Testis (tissue), 2 donors: ENCODE measurements around the gene HSD17B12.

ENCODE experiments used
- CTCF ChIP-seq, 3 experiments: fragments of 450-650 bp in 2 of 3; fragments of 200-600 bp in 1 of 3; sonication (generic) in 1 of 3; IDR thresholded peaks; one replicate each; pipeline ENCODE4 v1.5.1; 2016 to 2019; ENCODE audit warnings: antibody characterized with exemption in 3 of 3, mild to moderate bottlenecking in 2 of 3, moderate library complexity in 1 of 3
- POLR2A ChIP-seq: fragments of 450-650 bp; IDR thresholded peaks from one replicate; pipeline ENCODE4 v1.6.1; 2017; ENCODE audit warnings: antibody characterized with exemption, mild to moderate bottlenecking, moderate library complexity

- no peak for TF ChIP-seq POLR2A
- TF ChIP-seq CTCF (IDR thresholded peaks at IDR 0.05) = no peak
Measured at GRCh38 chr11:43748095-43748494, 67.6 kb downstream of the HSD17B12 start.
